Body of pancreas (tissue), 4 donors: ENCODE data around the gene RHCE.
"Not testable (repeated sequence)": the region's sequence is repeated elsewhere in the genome, so short reads cannot be mapped to it uniquely, and the experiment has no call there.

Experiments
- CTCF ChIP-seq, 7 experiments: fragments of 450-650 bp in 4 of 7; fragments of 200-600 bp in 3 of 7; sonication (generic) in 3 of 7; IDR thresholded peaks; one replicate each; pipeline ENCODE4 v1.5.1; 2016 to 2019; ENCODE audit warnings: antibody characterized with exemption in 7 of 7
- POLR2A ChIP-seq, 3 donors: fragments of 450-650 bp; IDR thresholded peaks; one replicate each; pipeline ENCODE4 v1.6.1; 2016; ENCODE audit warnings: antibody characterized with exemption in 3 of 3, mild to moderate bottlenecking in 2 of 3

GRCh38 chr1:25329336-25329735, 91.3 kb downstream of the RHCE start:
- not testable (repeated sequence) for TF ChIP-seq CTCF, POLR2A (IDR thresholded peaks at IDR 0.05)
